ENCODE results near the gene WDFY1. TPM values are rescaled to one million over a fixed set of nuclear protein-coding genes. Genes with fewer than 3 reads are reported as not detected.

The WDFY1 gene
- total and polyA plus RNA-seq, 3 donors from 2014 or later: 29.5 to 62.9 (median 49.4) TPM

DNA sequence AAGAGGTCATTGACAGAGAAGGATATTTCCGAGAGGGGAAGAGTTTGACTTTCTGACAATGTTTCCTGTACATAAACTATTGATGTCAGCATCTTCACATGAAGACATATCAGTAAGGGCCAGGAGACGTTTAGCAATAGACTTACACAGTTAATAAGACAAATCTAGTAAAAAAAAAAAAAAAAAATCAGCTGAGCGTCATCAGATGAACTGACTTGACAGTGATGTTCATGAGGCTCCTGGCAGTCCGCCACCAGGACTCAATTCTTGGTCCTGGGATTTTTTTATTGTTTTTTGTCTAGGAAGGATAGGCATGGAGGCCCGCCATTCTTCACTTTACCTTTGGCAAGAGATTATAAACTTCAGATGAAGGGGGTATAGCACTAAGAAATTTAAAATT is 26.6 kb upstream of the WDFY1 start:
- WGBS, 2 donors: 85 to 91% methylated on average over 5 of the region's 5 CpGs
- intact Hi-C loops (cut with DNase I; ENCODE audit: low total_unique reads): no loop called here
- Histone ChIP-seq H3K27me3 (no peaks in the 10 kb centered on the region), H3K27ac (no peak overlapping the region), H3K9me3 (no peaks in the 10 kb centered on the region), H3K36me3 (ENCODE audit: low read depth, missing control alignments) (no peaks in the 10 kb centered on the region), H3K4me3 (no peak overlapping the region), H3K4me1 (peaks cover 5% of the 10 kb centered on the region)
- TF ChIP-seq CTCF (IDR thresholded peaks at IDR 0.05) (no peak), POLR2A (IDR thresholded peaks at IDR 0.05) (no peak)
- DNase-seq: no peak

- TF ChIP-seq CTCF (IDR thresholded peaks at IDR 0.05) (peak; percentile 81 to 96 (median 87)), POLR2A (IDR thresholded peaks at IDR 0.05) (no peak)
- Histone ChIP-seq H3K36me3 (ENCODE audit: low read depth, missing control alignments) (no peaks in the 10 kb centered on the region), H3K9me3 (no peaks in the 10 kb centered on the region), H3K27ac (no peak overlapping the region), H3K4me1 (peaks cover 5% of the 10 kb centered on the region), H3K27me3 (no peaks in the 10 kb centered on the region), H3K4me3 (no peak overlapping the region)
- intact Hi-C loops (cut with DNase I; ENCODE audit: low total_unique reads): no loop called here
- peak; percentile 74 for DNase-seq
- 51 to 64% methylated on average over 8 of the region's 8 CpGs for WGBS, 2 donors
Measured at GRCh38 chr2:223970343-223971128, 25.4 kb upstream of the WDFY1 start.

- intact Hi-C loops (cut with DNase I; ENCODE audit: low total_unique reads): no loop called here
- no peak overlapping the region for H3K27ac ChIP-seq
- peaks cover 5% of the 10 kb centered on the region for H3K4me1 ChIP-seq
- no peaks in the 10 kb centered on the region for H3K36me3 ChIP-seq (ENCODE audit: low read depth, missing control alignments)
- no peak for TF ChIP-seq CTCF (IDR thresholded peaks at IDR 0.05)
- DNase-seq: no peak
- H3K4me3 ChIP-seq: no peak overlapping the region
- WGBS, 2 donors: 74 to 97% methylated on average over 1 of the region's 1 CpG
- no peaks in the 10 kb centered on the region for H3K27me3 ChIP-seq
- H3K9me3 ChIP-seq: no peaks in the 10 kb centered on the region
Measured at GRCh38 chr2:223969856-223970255, 24.7 kb upstream of the WDFY1 start.

GRCh38 chr2:223969315-223969714 is 24.2 kb upstream of the WDFY1 start:
- no peaks in the 10 kb centered on the region for H3K9me3 ChIP-seq
- intact Hi-C loops (cut with DNase I; ENCODE audit: low total_unique reads): no loop called here

More at GRCh38 chr2:223969315-223969714, 24.2 kb upstream of the WDFY1 start:
- no peak overlapping the region for H3K4me3 ChIP-seq
- no peak for TF ChIP-seq CTCF (IDR thresholded peaks at IDR 0.05)
- TF ChIP-seq POLR2A (IDR thresholded peaks at IDR 0.05): no peak
- H3K27me3 ChIP-seq: no peaks in the 10 kb centered on the region
- 50 to 71% methylated on average over 1 to 3 of the region's 3 CpGs for WGBS, 2 donors
- peaks cover 5% of the 10 kb centered on the region for H3K4me1 ChIP-seq
- no peak overlapping the region for H3K27ac ChIP-seq
- no peaks in the 10 kb centered on the region for H3K36me3 ChIP-seq (ENCODE audit: low read depth, missing control alignments)
- no peak for DNase-seq
